Astrocyte (in vitro differentiated cells and primary cell): ENCODE results near the gene HIVEP2.

ENCODE experiments used
- EZH2 ChIP-seq: IDR thresholded peaks from 2 replicates; pipeline ENCODE4 v1.6.1; 2012; ENCODE audit warnings: mild to moderate bottlenecking, low read length, inconsistent platforms; ENCODE audit not compliant: insufficient read depth
- TF ChIP-seq, protein P1 (sequence below): IDR thresholded peaks from 2 replicates; pipeline ENCODE4 v1.5.1; 2011; ENCODE audit warnings: low read depth, mild to moderate bottlenecking, inconsistent platforms, low read length, moderate library complexity; ENCODE audit not compliant: insufficient read depth

DNA sequence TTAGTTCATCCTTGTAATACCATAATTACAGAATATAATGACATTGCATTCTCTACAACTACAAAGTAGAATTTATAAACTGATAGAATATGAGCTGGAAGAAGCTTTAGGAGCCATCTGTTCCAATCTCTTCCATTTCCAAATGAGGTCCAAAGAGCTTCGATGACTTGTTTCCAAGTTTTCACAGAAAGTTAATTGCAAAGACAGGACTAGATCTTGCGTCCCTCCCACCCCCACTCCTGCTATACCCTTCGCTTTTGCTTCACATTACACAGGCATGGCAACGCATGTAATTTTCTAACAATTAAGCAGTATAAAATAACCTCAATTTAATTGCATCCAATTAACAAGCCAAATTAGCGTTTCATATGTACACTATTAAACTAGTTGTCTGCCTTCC, 7.0 kb downstream of the HIVEP2 start:
- TF ChIP-seq, protein P1, sequence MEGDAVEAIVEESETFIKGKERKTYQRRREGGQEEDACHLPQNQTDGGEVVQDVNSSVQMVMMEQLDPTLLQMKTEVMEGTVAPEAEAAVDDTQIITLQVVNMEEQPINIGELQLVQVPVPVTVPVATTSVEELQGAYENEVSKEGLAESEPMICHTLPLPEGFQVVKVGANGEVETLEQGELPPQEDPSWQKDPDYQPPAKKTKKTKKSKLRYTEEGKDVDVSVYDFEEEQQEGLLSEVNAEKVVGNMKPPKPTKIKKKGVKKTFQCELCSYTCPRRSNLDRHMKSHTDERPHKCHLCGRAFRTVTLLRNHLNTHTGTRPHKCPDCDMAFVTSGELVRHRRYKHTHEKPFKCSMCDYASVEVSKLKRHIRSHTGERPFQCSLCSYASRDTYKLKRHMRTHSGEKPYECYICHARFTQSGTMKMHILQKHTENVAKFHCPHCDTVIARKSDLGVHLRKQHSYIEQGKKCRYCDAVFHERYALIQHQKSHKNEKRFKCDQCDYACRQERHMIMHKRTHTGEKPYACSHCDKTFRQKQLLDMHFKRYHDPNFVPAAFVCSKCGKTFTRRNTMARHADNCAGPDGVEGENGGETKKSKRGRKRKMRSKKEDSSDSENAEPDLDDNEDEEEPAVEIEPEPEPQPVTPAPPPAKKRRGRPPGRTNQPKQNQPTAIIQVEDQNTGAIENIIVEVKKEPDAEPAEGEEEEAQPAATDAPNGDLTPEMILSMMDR = no peak
- TF ChIP-seq EZH2 = no peak
